Common myeloid progenitor, CD34-positive (primary cell): Measurements from ENCODE around the gene CIC.

Experiments used
- CTCF ChIA-PET: fragments of 350-600 bp; sonication (Branson Sonifier 250); formaldehyde crosslinking; loops from one replicate; lab custom pipeline; 2021; ENCODE audit warnings: antibody characterized with exemption; lab: Charles Lee
- POLR2A ChIA-PET: fragments of 350-600 bp; sonication (Branson Sonifier 250); formaldehyde crosslinking; loops from one replicate; lab custom pipeline; 2021; ENCODE audit warnings: antibody characterized with exemption; lab: Charles Lee
- DNase-seq, 3 donors: peaks; one replicate each; pipeline versions ENCODE4 v3.0.0 to v3.0.0-alpha.2; 2013
- H3K27ac ChIP-seq, 2 experiments: 1 replicate in 1 of 2; 2 replicates in 1 of 2; pipeline ENCODE4 v1.7.0; 2013; ENCODE audit warnings: inconsistent platforms in 2 of 2, low read length in 2 of 2, mild to moderate bottlenecking in 2 of 2, low read depth in 1 of 2, moderate library complexity in 1 of 2; ENCODE audit not compliant: severe bottlenecking in 2 of 2, insufficient read depth in 1 of 2, poor library complexity in 1 of 2
- H3K27me3 ChIP-seq, 5 experiments: replicated peaks in 2 of 5; 1 replicate in 3 of 5; 2 replicates in 2 of 5; pipeline versions ENCODE4 v1.6.1 to v1.7.0; 2013; ENCODE audit warnings: low read length in 4 of 5, mild to moderate bottlenecking in 2 of 5, moderate library complexity in 2 of 5, inconsistent platforms in 1 of 5; ENCODE audit not compliant: insufficient read depth in 5 of 5, control insufficient read depth in 4 of 5
- H3K36me3 ChIP-seq, 4 experiments: 1 replicate in 2 of 4; 2 replicates in 2 of 4; pipeline versions ENCODE4 v1.6.1 to v1.7.0; 2013; ENCODE audit warnings: low read length in 3 of 4, control low read depth in 1 of 4, mild to moderate bottlenecking in 1 of 4; ENCODE audit not compliant: control insufficient read depth in 4 of 4, insufficient read depth in 4 of 4
- H3K4me1 ChIP-seq, 4 experiments: 1 replicate in 3 of 4; 2 replicates in 1 of 4; pipeline versions ENCODE4 v1.6.1 to v1.7.1; 2013; ENCODE audit warnings: low read length in 3 of 4, mild to moderate bottlenecking in 3 of 4, control low read depth in 1 of 4, inconsistent platforms in 1 of 4, moderate library complexity in 1 of 4; ENCODE audit not compliant: control insufficient read depth in 4 of 4, insufficient read depth in 4 of 4; ENCODE audit errors: control extremely low read depth in 1 of 4
- H3K4me3 ChIP-seq, 7 experiments: 1 replicate in 4 of 7; 2 replicates in 3 of 7; pipeline versions ENCODE4 v1.5.1 to v1.7.0; 2013; ENCODE audit warnings: mild to moderate bottlenecking in 7 of 7, low read length in 6 of 7, moderate library complexity in 6 of 7, inconsistent platforms in 2 of 7, low read depth in 2 of 7, control low read depth in 1 of 7; ENCODE audit not compliant: insufficient read depth in 4 of 7, control insufficient read depth in 1 of 7; ENCODE audit errors: extremely low read depth in 1 of 7
- H3K9me3 ChIP-seq, 5 experiments: 1 replicate in 4 of 5; 2 replicates in 1 of 5; pipeline versions ENCODE4 v1.6.1 to v1.7.1; 2013; ENCODE audit warnings: low read length in 4 of 5, mild to moderate bottlenecking in 2 of 5, inconsistent platforms in 1 of 5, low read depth in 1 of 5, moderate library complexity in 1 of 5; ENCODE audit not compliant: control insufficient read depth in 4 of 5, insufficient read depth in 2 of 5; ENCODE audit errors: control extremely low read depth in 1 of 5
- WGBS: methylation state at CpG from one replicate; pipeline ENCODE4 v1.1.5; 2013; ENCODE audit not compliant: insufficient coverage; 5-methylcytosine and 5-hydroxymethylcytosine counted together

The CIC gene

GRCh38 chr19:42242512-42243409, 26.3 kb upstream of the CIC start, which contains the start of gene GSK3A:
Gene GSK3A, minus strand, starts transcription at chr19:42242602. Its CDS starts 137 bp downstream, at chr19:42242465.
- CTCF ChIA-PET, result interaction anchor here (0.8 to 12.3 kb wide), 14 partner anchors 9 to 146 kb away, joined by 3 to 159 read pairs (median 3); partner anchors contain the start of gene ZNF526
- DNase-seq, result peak; percentile 100
- Histone ChIP-seq H3K27me3 (no peaks in the 10 kb centered on the region), H3K9me3 (no peaks in the 10 kb centered on the region), H3K4me3 (peak within 1 kb of the TSS; percentile 68 to 95 (median 88)), H3K36me3 (peaks cover 0 to 29% (median 14%) of the 10 kb centered on the region in 4 experiments), H3K4me1 (peaks cover 7 to 36% (median 27%) of the 10 kb centered on the region in 4 experiments), H3K27ac (peak within 1 kb of the TSS; percentile 76 to 93)
- WGBS, result 0% methylated on average over 69 of the region's 76 CpGs
- POLR2A ChIA-PET, result interaction anchor here (0.5 to 1.5 kb wide), 10 partner anchors 9 to 167 kb away, joined by 3 to 5 read pairs (median 3); partner anchors contain the start of genes ZNF526 and ZNF574

- DNase-seq, result peak; percentile 96 to 97 (median 97)
- POLR2A ChIA-PET, result interaction anchor here (0.8 to 3.9 kb wide), 4 partner anchors 24 to 43 kb away, joined by 3 to 21 read pairs (median 4); partner anchors contain the start of gene ZNF526
- 2% methylated on average over 45 of the region's 45 CpGs for WGBS
- Histone ChIP-seq H3K27me3 (no peaks in the 10 kb centered on the region), H3K27ac (peak overlapping the region; percentile 47 to 79), H3K4me1 (peaks cover 7 to 37% (median 30%) of the 10 kb centered on the region in 4 experiments), H3K4me3 (peak overlapping the region; percentile 53 to 98 (median 88)), H3K36me3 (peaks cover 0 to 35% (median 12%) of the 10 kb centered on the region in 4 experiments), H3K9me3 (no peaks in the 10 kb centered on the region)
- CTCF ChIA-PET, result interaction anchor here (0.5 to 12.3 kb wide), 11 partner anchors 18 to 153 kb away, joined by 3 to 159 read pairs (median 4); no protein-coding TSS in a partner anchor
Observed at GRCh38 chr19:42244347-42245220, 24.5 kb upstream of the CIC start.

- no peaks in the 10 kb centered on the region for H3K27me3 ChIP-seq
- H3K9me3 ChIP-seq, result no peaks in the 10 kb centered on the region
- 96% methylated on average over 8 of the region's 10 CpGs for WGBS
- H3K4me3 ChIP-seq, result peak overlapping the region in 3 of 7 experiments; percentile 39 to 88 (median 81)
- no peak for DNase-seq
- no peak overlapping the region for H3K27ac ChIP-seq
- ChIA-PET POLR2A (interaction anchor here (0.8 to 3.9 kb wide), 4 partner anchors 25 to 44 kb away, joined by 3 to 21 read pairs (median 4); partner anchors contain the start of gene ZNF526), CTCF (interaction anchor here (1.1 to 12.3 kb wide), 8 partner anchors 25 to 51 kb away, joined by 3 to 159 read pairs (median 5); no protein-coding TSS in a partner anchor)
- H3K4me1 ChIP-seq, result peaks cover 7 to 43% (median 35%) of the 10 kb centered on the region in 4 experiments
- peaks cover 0 to 35% (median 11%) of the 10 kb centered on the region in 4 experiments for H3K36me3 ChIP-seq
Observed at GRCh38 chr19:42245231-42245630, 23.8 kb upstream of the CIC start.

GRCh38 chr19:42246143-42246921, 22.7 kb upstream of the CIC start:
- no peaks in the 10 kb centered on the region for H3K27me3 ChIP-seq
- H3K9me3 ChIP-seq, result no peaks in the 10 kb centered on the region
- no peak overlapping the region for H3K27ac ChIP-seq
- DNase-seq, result peak in 1 of 3 donors; percentile 19
- peaks cover 6 to 46% (median 41%) of the 10 kb centered on the region in 4 experiments for H3K4me1 ChIP-seq
- ChIA-PET CTCF (interaction anchor here (0.9 to 12.3 kb wide), 14 partner anchors 18 to 138 kb away, joined by 3 to 159 read pairs (median 4); no protein-coding TSS in a partner anchor), POLR2A (interaction anchor here (1.1 to 3.9 kb wide), 4 partner anchors 24 to 47 kb away, joined by 3 to 21 read pairs (median 4); no protein-coding TSS in a partner anchor)
- H3K36me3 ChIP-seq, result peaks cover 0 to 34% (median 11%) of the 10 kb centered on the region in 4 experiments
- H3K4me3 ChIP-seq, result no peak overlapping the region
- 73% methylated on average over 6 of the region's 10 CpGs for WGBS

GRCh38 chr19:42246922-42247639, 22.0 kb upstream of the CIC start:
- peaks cover 0 to 51% (median 42%) of the 10 kb centered on the region in 4 experiments for H3K4me1 ChIP-seq

More at GRCh38 chr19:42246922-42247639, 22.0 kb upstream of the CIC start:
- Histone ChIP-seq H3K27me3 (no peaks in the 10 kb centered on the region), H3K36me3 (peaks cover 0 to 34% (median 11%) of the 10 kb centered on the region in 4 experiments), H3K9me3 (no peaks in the 10 kb centered on the region), H3K4me3 (no peak overlapping the region), H3K27ac (no peak overlapping the region)
- peak in 1 of 3 donors; percentile 10 for DNase-seq
- 91% methylated on average over 5 of the region's 7 CpGs for whole genome bisulfite sequencing
- POLR2A ChIA-PET, result interaction anchor here (1.3 to 3.9 kb wide), 2 partner anchors 27 to 34 kb away, joined by 3 to 21 read pairs; no protein-coding TSS in a partner anchor
- CTCF ChIA-PET, result interaction anchor here (0.9 to 12.3 kb wide), 12 partner anchors 19 to 139 kb away, joined by 3 to 159 read pairs (median 4); no protein-coding TSS in a partner anchor
